Stimulated activated CD4-positive, alpha-beta T cell treated with anti-CD3 and anti-CD28 coated beads, Interleukin-4, amount 100 ng/mL, for 1 hour (primary cell): ENCODE measurements around the gene DGKB.

Experiments
- DNase-seq: peaks from one replicate; pipeline ENCODE4 v3.0.0-alpha.2; 2020

Gene DGKB

GRCh38 chr7:14818871-14819270, 83.7 kb downstream of the DGKB start:
- DNase-seq = no peak

GRCh38 chr7:14817829-14818614, 84.5 kb downstream of the DGKB start:
- DNase-seq = no peak

- DNase-seq = no peak
These were observed 95.0 kb downstream of the DGKB start for GRCh38 chr7:14807507-14807906.

- no peak for DNase-seq
These were observed 95.7 kb downstream of the DGKB start for GRCh38 chr7:14806891-14807290.

- no peak for DNase-seq
These were observed 97.3 kb downstream of the DGKB start for GRCh38 chr7:14805105-14805719.

- no peak for DNase-seq
These were observed 101.9 kb downstream of the DGKB start for GRCh38 chr7:14800664-14801063.

- no peak for DNase-seq
These were observed 109.4 kb downstream of the DGKB start for GRCh38 chr7:14793151-14793550.

GRCh38 chr7:14787551-14787950, 115.0 kb downstream of the DGKB start:
- no peak for DNase-seq

GRCh38 chr7:14786314-14786895, 116.1 kb downstream of the DGKB start:
- DNase-seq = no peak

- no peak for DNase-seq
These were observed 124.7 kb downstream of the DGKB start for GRCh38 chr7:14777806-14778205.

- no peak for DNase-seq
These were observed 126.3 kb downstream of the DGKB start for GRCh38 chr7:14776266-14776665.

- no peak for DNase-seq
These were observed 128.8 kb downstream of the DGKB start for GRCh38 chr7:14773729-14774271.

GRCh38 chr7:14770614-14771013, 131.9 kb downstream of the DGKB start:
- DNase-seq = no peak

GRCh38 chr7:14769261-14769660, 133.3 kb downstream of the DGKB start:
- DNase-seq = no peak

- no peak for DNase-seq
These were observed 134.7 kb downstream of the DGKB start for GRCh38 chr7:14767716-14768425.

GRCh38 chr7:14766747-14767146, 135.8 kb downstream of the DGKB start:
- no peak for DNase-seq

- no peak for DNase-seq
These were observed 136.8 kb downstream of the DGKB start for GRCh38 chr7:14765731-14766130.

GRCh38 chr7:14762561-14762960, 140.0 kb downstream of the DGKB start:
- DNase-seq = no peak

GRCh38 chr7:14761510-14762296, 140.8 kb downstream of the DGKB start:
- DNase-seq = no peak

GRCh38 chr7:14760730-14761478, 141.6 kb downstream of the DGKB start:
- DNase-seq = no peak

- DNase-seq = no peak
These were observed 142.8 kb downstream of the DGKB start for GRCh38 chr7:14759785-14760184.

- DNase-seq = no peak
These were observed 147.9 kb downstream of the DGKB start for GRCh38 chr7:14754631-14755030.
